ENCODE data around the gene FAM24A. TPM values are rescaled to one million over a fixed set of nuclear protein-coding genes. Genes with fewer than 3 reads are reported as not detected.

The FAM24A gene
- total RNA-seq (2014; rRNA removed; shearing (Covaris generic)): not detected in 2 replicates
- polyA plus RNA-seq (2016; fragmentation: Nextera tagmentation; extraction: Ambion mirVana): not detected in 2 replicates
- long read RNA-seq: 0 reads

- DNase-seq (ENCODE audit: low spot score) (no peak), ATAC-seq (no peak)
- no peak within 1 kb of the TSS for H3K27ac Mint-ChIP-seq
- Histone ChIP-seq H3K4me3 (no peak within 1 kb of the TSS), H3K36me3 (ENCODE audit: insufficient read depth) (no peaks in the 10 kb centered on the region), H3K27ac (ENCODE audit: low read depth) (no peak within 1 kb of the TSS), H3K4me1 (ENCODE audit: insufficient read depth) (no peaks in the 10 kb centered on the region), H3F3A (replicated peaks; ENCODE audit: low read depth) (no peaks in the 10 kb centered on the region), H3K9me2 (ENCODE audit: insufficient read depth) (no peaks in the 10 kb centered on the region), H2AFZ (no peak within 1 kb of the TSS), H3K27me3 (ENCODE audit: insufficient read depth) (no peaks in the 10 kb centered on the region), H3K79me2 (replicated peaks; ENCODE audit: insufficient read depth) (no peaks in the 10 kb centered on the region), H3K4me2 (no peak within 1 kb of the TSS), H4K20me1 (replicated peaks; ENCODE audit: insufficient read depth) (peaks cover 4% of the 10 kb centered on the region; the same call in 1 of the 2 replicates)
- no peaks in the 10 kb centered on the region; the same call in 2 of the 3 replicates for H3K4me1 Mint-ChIP-seq
- TF ChIP-seq POLR2AphosphoS5 (IDR thresholded peaks at IDR 0.05; ENCODE audit: low read depth): no peak
- no peak for TF ChIP-seq CTCF (conservative IDR thresholded peaks at IDR 0.05; ENCODE audit: low read depth in 2 of 2)
- no peak for TF ChIP-seq ZNF114 (CRISPR knock-in tag; IDR thresholded peaks at IDR 0.05)
- TF ChIP-seq JUNB (IDR thresholded peaks at IDR 0.05; ENCODE audit: unreplicated experiment): no peak
- no peak for TF ChIP-seq NANOG (IDR thresholded peaks at IDR 0.05; ENCODE audit: borderline replicate concordance)
- no peak for TF ChIP-seq ZNF331 (CRISPR knock-in tag; IDR thresholded peaks at IDR 0.05; ENCODE audit: low read depth)
- no peak for TF ChIP-seq ETS1 (IDR thresholded peaks at IDR 0.05)
- no peak for TF ChIP-seq STAT1 (IDR thresholded peaks at IDR 0.05; ENCODE audit: unreplicated experiment)
- H3K27me3 Mint-ChIP-seq (ENCODE audit: insufficient read depth, low read depth, poor library complexity): peaks cover 7% of the 10 kb centered on the region
- no peak within 1 kb of the TSS for H3K4me3 Mint-ChIP-seq
- H3K36me3 Mint-ChIP-seq (ENCODE audit: low read depth): no peaks in the 10 kb centered on the region
- no peaks in the 10 kb centered on the region for H3K9me3 Mint-ChIP-seq
Measured at GRCh38 chr10:122910310-122910709, at the start of gene FAM24A. FAM24A (plus strand) TSS chr10:122910610; CDS start chr10:122911635, 1,025 bp downstream.

- Histone ChIP-seq H3K27me3 (ENCODE audit: insufficient read depth) (no peaks in the 10 kb centered on the region), H3K4me2 (no peak overlapping the region), H3K36me3 (ENCODE audit: insufficient read depth) (peaks cover 5% of the 10 kb centered on the region; the same call in 1 of the 2 replicates), H3K4me3 (no peak overlapping the region), H3K4me1 (ENCODE audit: insufficient read depth) (peaks cover 3% of the 10 kb centered on the region; the same call in 1 of the 2 replicates), H3K27ac (ENCODE audit: low read depth) (no peak overlapping the region), H3K79me2 (replicated peaks; ENCODE audit: insufficient read depth) (peaks cover 89% of the 10 kb centered on the region), H4K20me1 (replicated peaks; ENCODE audit: insufficient read depth) (peaks cover 18% of the 10 kb centered on the region), H3F3A (replicated peaks; ENCODE audit: low read depth) (no peaks in the 10 kb centered on the region), H3K9me2 (ENCODE audit: insufficient read depth) (no peaks in the 10 kb centered on the region), H2AFZ (no peak overlapping the region)
- Mint-ChIP-seq H3K27me3 (ENCODE audit: insufficient read depth, low read depth, poor library complexity) (no peaks in the 10 kb centered on the region), H3K9me3 (peaks cover 14% of the 10 kb centered on the region), H3K4me3 (no peak overlapping the region), H3K36me3 (ENCODE audit: low read depth) (peaks cover 19% of the 10 kb centered on the region), H3K27ac (no peak overlapping the region; the same call in 1 of the 2 replicates), H3K4me1 (peaks cover 14% of the 10 kb centered on the region; the same call in 2 of the 3 replicates)
- DNase-seq (ENCODE audit: low spot score) (no peak), ATAC-seq (no peak)
- no peak for TF ChIP-seq REST (IDR thresholded peaks at IDR 0.05; ENCODE audit: unreplicated experiment)
- TF ChIP-seq STAT1 (IDR thresholded peaks at IDR 0.05; ENCODE audit: unreplicated experiment): no peak
- TF ChIP-seq POLR2AphosphoS5 (IDR thresholded peaks at IDR 0.05; ENCODE audit: low read depth): no peak
- no peak for TF ChIP-seq ETS1 (IDR thresholded peaks at IDR 0.05)
- TF ChIP-seq JUNB (IDR thresholded peaks at IDR 0.05; ENCODE audit: unreplicated experiment): no peak
- no peak for TF ChIP-seq CTCF (conservative IDR thresholded peaks at IDR 0.05; ENCODE audit: low read depth in 2 of 2)
- TF ChIP-seq CREB1 (CRISPR knock-in tag; IDR thresholded peaks at IDR 0.05; ENCODE audit: low read depth): no peak
- TF ChIP-seq ZNF114 (CRISPR knock-in tag; IDR thresholded peaks at IDR 0.05): no peak
Measured at GRCh38 chr10:122861711-122862161, 48.7 kb upstream of the FAM24A start.

Data from GM23338 (cell line).